HCT116 (cell line): ENCODE results near the gene ST14.

Source experiments
- EZH2 ChIP-seq: fragments of 200-600 bp; sonication (generic); IDR thresholded peaks from 2 replicates; pipeline ENCODE4 v1.6.1; 2017; ENCODE audit warnings: antibody characterized with exemption, mixed run types
- POLR2A ChIP-seq: IDR thresholded peaks from 2 replicates; pipeline ENCODE4 v1.7.0; 2011; ENCODE audit warnings: borderline replicate concordance; ENCODE audit not compliant: insufficient read depth, insufficient read length; ENCODE audit errors: extremely low read depth
- POLR2AphosphoS5 ChIP-seq: IDR thresholded peaks from 2 replicates; pipeline ENCODE4 v1.6.1; 2011; ENCODE audit warnings: mild to moderate bottlenecking, low read depth, low read length, moderate library complexity
- SIN3A ChIP-seq: IDR thresholded peaks from 2 replicates; pipeline ENCODE4 v1.6.1; 2012; ENCODE audit warnings: low read depth
- TF ChIP-seq, protein P1 (sequence below), 3 experiments: fragments of 200-600 bp in 1 of 3; sonication (generic) in 1 of 3; IDR thresholded peaks in 2 of 3; conservative IDR thresholded peaks in 1 of 3; 2 replicates each; pipeline ENCODE4 v1.5.1; 2012 to 2017; ENCODE audit warnings: low read depth in 2 of 3, low read length in 2 of 3, antibody characterized with exemption in 1 of 3, borderline replicate concordance in 1 of 3, control low read depth in 1 of 3, mild to moderate bottlenecking in 1 of 3, mixed read lengths in 1 of 3, mixed run types in 1 of 3, moderate library complexity in 1 of 3; ENCODE audit not compliant: insufficient read depth in 1 of 3
- TF ChIP-seq, protein P2 (sequence below): IDR thresholded peaks from 2 replicates; pipeline ENCODE4 v1.6.1; 2012

DNA sequence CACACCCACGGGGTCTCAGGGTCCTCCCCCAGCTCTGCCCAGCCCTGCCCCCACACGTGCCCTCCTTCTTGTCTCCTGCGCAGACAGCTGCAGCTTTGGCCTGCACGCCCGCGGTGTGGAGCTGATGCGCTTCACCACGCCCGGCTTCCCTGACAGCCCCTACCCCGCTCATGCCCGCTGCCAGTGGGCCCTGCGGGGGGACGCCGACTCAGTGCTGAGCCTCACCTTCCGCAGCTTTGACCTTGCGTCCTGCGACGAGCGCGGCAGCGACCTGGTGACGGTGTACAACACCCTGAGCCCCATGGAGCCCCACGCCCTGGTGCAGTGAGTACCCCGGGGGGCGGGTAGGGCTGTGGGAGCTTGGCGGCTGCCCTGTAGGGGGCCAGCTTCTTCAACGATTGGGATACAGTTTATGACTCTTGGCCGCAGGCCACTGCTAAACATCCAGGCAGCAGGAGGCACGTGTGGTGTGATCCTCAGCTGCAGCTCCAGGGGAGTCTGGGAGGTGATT, 30.8 kb downstream of the ST14 start:
- TF ChIP-seq, protein P1, sequence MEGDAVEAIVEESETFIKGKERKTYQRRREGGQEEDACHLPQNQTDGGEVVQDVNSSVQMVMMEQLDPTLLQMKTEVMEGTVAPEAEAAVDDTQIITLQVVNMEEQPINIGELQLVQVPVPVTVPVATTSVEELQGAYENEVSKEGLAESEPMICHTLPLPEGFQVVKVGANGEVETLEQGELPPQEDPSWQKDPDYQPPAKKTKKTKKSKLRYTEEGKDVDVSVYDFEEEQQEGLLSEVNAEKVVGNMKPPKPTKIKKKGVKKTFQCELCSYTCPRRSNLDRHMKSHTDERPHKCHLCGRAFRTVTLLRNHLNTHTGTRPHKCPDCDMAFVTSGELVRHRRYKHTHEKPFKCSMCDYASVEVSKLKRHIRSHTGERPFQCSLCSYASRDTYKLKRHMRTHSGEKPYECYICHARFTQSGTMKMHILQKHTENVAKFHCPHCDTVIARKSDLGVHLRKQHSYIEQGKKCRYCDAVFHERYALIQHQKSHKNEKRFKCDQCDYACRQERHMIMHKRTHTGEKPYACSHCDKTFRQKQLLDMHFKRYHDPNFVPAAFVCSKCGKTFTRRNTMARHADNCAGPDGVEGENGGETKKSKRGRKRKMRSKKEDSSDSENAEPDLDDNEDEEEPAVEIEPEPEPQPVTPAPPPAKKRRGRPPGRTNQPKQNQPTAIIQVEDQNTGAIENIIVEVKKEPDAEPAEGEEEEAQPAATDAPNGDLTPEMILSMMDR (IDR thresholded peaks at IDR 0.05 in 2 of 3, conservative IDR thresholded peaks at IDR 0.05 in 1 of 3; ENCODE audit: borderline replicate concordance in 1 of 3, insufficient read depth in 1 of 3, low read depth in 2 of 3, low read length in 2 of 3) = no peak
- no peak for TF ChIP-seq SIN3A
- TF ChIP-seq, protein P2, sequence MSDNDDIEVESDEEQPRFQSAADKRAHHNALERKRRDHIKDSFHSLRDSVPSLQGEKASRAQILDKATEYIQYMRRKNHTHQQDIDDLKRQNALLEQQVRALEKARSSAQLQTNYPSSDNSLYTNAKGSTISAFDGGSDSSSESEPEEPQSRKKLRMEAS = no peak
- no peak for TF ChIP-seq POLR2AphosphoS5
- no peak for TF ChIP-seq POLR2A
- no peak for TF ChIP-seq EZH2
